ENCODE measurements around the gene MFAP4.

The MFAP4 gene

DNA sequence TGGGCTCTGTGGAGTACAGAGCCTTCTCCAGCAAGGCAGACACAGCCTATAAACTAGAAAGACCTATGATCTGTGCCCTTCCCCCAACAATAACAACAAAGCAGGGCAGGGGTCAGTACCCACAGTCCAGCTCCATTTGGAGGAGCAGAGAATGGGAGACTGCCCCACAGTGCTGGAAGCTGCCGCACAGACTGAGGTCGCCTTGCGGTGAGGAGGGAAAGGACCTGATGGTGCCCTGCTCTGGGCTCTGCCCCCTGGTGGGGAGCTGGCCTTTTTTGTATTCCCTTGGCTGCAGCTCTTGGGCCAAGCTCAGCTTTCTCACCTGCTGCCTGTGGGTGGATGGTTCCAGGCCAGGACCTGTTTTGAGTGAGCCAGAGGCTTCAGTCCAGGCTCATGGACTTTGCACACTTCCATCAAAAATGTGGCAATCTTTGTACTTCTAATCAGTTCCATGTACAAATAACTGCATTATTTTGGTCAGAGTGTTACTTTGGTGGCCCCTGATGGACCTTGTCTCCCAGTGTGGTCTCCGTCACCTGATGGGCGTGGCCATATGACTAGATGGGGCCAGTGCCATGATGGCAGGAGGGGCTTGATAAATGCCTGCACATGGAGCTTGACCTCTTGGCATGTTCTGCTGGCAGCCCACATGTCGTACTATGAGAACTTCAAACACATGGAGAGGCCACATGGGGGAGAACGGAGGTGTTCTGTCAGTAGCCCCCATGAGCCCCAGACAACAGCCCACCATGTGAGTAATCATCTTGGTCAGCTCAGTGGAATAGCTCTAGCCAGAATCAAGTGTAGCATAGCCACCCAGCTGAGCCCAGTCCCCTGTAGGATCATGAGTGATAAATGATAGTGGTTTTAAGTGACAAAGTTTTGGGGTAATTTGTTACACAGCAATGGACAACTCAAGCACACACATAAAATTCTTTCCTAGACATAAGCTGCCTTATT is 48.7 kb downstream of the MFAP4 start:
- Histone ChIP-seq H3K9me3 (ENCODE audit: control insufficient read depth, insufficient read depth, low read length) (no peaks in the 10 kb centered on the region), H3K36me3 (ENCODE audit: insufficient read depth, low read length) (no peaks in the 10 kb centered on the region), H3K9ac (ENCODE audit: low read depth, low read length) (no peak overlapping the region), H3K4me1 (ENCODE audit: insufficient read depth, low read length) (peaks cover 25% of the 10 kb centered on the region)

DNA sequence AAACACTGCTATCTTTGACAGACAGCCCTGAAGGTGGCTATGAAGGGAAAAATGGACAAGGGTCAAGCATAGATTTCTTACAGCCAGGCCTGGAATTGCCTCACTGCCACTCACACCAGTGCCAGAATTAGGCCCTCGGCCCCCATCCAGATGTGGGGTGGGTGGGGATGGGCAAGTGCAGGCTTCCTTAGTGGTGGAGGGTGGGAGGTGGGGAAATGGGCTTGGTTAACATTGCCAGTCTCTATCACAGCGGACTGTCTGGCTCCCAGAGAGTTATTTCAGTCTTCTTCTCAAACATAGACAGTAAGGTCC is 49.3 kb downstream of the MFAP4 start:
- H3K36me3 ChIP-seq (ENCODE audit: insufficient read depth, low read length), result no peaks in the 10 kb centered on the region
- H3K9me3 ChIP-seq (ENCODE audit: control insufficient read depth, insufficient read depth, low read length), result no peaks in the 10 kb centered on the region
- H3K4me1 ChIP-seq (ENCODE audit: insufficient read depth, low read length), result peaks cover 22% of the 10 kb centered on the region
- H3K9ac ChIP-seq (ENCODE audit: low read depth, low read length), result no peak overlapping the region

DNA sequence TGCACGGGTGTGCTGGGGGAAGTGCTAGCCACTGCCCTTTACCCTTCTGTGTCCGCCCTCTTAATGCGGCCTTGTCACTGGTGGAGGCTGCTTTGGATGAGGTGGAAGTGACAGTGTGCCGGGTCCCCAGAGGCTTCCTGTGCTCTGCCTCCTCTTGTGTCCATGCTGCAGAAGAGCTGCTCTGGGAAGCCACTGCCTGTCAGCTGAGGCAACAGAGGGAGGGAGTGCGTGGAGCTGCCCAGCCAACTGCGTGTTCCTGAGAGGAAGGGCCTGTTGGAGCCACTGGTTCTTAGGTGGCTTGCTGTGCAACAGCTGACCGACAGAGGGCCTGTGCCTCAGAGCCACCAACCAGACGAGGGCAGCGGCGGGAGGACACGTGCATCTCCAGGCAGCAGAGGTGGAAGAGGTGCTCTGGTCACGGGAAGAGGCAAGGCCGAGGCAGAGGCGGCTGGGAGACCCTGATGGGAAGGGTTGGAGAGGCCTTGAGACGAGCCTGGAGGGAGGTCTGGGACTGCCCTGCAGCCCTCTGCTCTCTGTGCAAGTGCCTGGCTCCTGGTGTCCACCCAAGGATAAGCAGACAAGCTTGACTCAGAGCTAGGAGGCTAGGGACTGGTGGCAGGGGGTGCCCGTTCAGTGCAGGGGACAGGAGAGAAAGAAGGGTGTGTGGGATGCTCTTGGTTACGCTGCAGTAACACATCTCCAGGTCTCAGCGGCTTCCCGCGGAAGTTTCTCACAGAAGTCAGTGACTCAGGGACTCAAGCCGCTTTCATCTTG is 49.9 kb downstream of the MFAP4 start:
- Histone ChIP-seq H3K36me3 (ENCODE audit: insufficient read depth, low read length) (no peaks in the 10 kb centered on the region; the same call in 1 of the 2 replicates), H3K9me3 (ENCODE audit: control insufficient read depth, insufficient read depth, low read length) (no peaks in the 10 kb centered on the region), H3K4me1 (ENCODE audit: insufficient read depth, low read length) (peaks cover 17% of the 10 kb centered on the region), H3K9ac (ENCODE audit: low read depth, low read length) (no peak overlapping the region)

DNA sequence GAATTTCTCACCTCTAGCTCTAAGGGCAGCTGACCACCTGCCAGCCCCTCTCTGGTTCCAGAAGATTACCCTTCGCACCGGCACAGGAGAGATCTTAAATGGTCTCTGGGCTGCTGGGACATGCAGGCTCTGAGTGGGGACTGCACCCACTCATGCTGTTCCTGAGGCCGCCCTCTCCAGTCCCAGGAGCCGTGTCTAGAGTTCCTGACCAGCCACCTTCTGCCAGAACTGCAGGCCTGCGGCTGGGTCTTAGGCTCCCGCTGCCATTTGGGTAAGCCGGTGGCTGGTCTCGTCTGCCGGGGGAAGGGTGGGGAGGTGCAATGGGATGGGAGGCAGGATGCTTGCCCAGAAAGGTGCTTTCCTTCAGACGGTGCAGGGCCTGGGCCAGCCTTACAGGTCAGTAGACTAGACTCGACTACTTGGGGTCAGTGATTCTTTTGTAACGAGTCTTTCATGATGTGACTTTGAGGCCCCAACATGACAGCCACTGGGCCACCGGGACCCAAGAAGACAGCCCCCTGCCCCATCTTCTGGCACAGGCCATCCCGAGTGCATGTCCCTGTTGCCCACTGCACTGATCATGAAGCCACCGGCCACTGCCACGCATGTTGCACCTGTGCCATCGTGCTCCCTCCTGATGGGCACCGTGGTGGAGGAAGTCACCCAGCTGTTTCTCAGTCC is 50.9 kb downstream of the MFAP4 start:
- H3K36me3 ChIP-seq (ENCODE audit: insufficient read depth, low read length), result no peaks in the 10 kb centered on the region; the same call in 1 of the 2 replicates
- H3K4me1 ChIP-seq (ENCODE audit: insufficient read depth, low read length), result peaks cover 15% of the 10 kb centered on the region
- H3K9me3 ChIP-seq (ENCODE audit: control insufficient read depth, insufficient read depth, low read length), result no peaks in the 10 kb centered on the region
- H3K9ac ChIP-seq (ENCODE audit: low read depth, low read length), result no peak overlapping the region

DNA sequence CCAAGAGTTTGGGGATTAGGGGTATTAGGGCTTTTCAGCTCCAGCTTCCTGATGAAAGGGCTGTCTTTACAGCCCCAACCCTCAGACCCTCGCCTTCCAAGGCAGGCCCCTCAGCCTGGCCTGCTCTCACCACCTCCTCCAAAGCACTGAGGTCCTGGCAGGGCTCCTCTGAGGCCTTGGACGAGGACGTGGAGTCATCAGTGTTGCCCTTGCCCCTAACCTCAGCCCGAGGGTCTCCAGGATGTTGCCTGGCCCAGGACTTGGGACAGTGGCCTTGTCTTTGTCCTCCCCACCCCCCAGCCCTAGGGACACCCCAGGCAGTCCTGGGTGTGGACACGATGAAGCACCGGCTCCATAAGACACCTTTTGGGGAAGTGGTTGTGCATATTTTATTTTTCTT is 52.7 kb downstream of the MFAP4 start:
- Histone ChIP-seq H3K4me1 (ENCODE audit: insufficient read depth, low read length) (peaks cover 15% of the 10 kb centered on the region), H3K36me3 (ENCODE audit: insufficient read depth, low read length) (peaks cover 1% of the 10 kb centered on the region), H3K9ac (ENCODE audit: low read depth, low read length) (no peak overlapping the region), H3K9me3 (ENCODE audit: control insufficient read depth, insufficient read depth, low read length) (no peaks in the 10 kb centered on the region)

DNA sequence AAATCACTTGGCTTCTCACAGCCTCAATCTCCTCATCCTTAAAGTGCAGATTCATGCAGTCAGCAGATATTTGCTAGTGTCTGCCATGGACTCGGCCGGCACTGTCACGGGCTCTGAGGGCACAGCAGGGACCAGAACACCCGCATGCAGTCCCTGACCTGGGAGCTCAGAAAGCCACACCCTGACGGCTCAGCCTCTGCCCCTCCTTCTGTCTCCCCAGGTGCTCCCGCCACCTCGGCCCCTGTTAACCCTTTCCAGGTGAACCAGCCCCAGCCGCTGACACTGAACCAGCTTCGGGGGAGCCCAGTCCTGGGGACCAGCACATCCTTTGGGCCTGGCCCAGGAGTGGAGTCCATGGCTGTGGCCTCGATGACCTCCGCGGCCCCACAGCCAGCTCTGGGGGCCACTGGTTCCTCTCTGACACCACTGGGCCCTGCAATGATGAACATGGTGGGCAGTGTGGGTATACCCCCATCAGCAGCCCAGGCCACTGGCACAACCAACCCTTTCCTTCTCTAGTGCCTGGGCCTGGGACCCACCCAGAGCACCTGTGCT is 53.2 kb downstream of the MFAP4 start:
- peaks cover 9% of the 10 kb centered on the region for H3K4me1 ChIP-seq (ENCODE audit: insufficient read depth, low read length)
- H3K36me3 ChIP-seq (ENCODE audit: insufficient read depth, low read length), result peaks cover 3% of the 10 kb centered on the region
- no peak overlapping the region for H3K9ac ChIP-seq (ENCODE audit: low read depth, low read length)
- no peaks in the 10 kb centered on the region for H3K9me3 ChIP-seq (ENCODE audit: control insufficient read depth, insufficient read depth, low read length)
